ENCODE measurements around the gene NLRC5.

- TF ChIP-seq EZH2 (IDR thresholded peaks at IDR 0.05; ENCODE audit: borderline replicate concordance, low read depth, low read length, severe bottlenecking) (no peak), CTCF (IDR thresholded peaks at IDR 0.05; ENCODE audit: extremely low read depth in 1 of 2, insufficient read depth in 1 of 2, low read depth in 1 of 2, low read length in 2 of 2) (no peak)
Observed at GRCh38 chr16:57049678-57050077, 60.3 kb downstream of the NLRC5 start.

All from endothelial cell of umbilical vein (primary cell).